GM12891 (cell line): ENCODE measurements around the gene LPIN1.

ENCODE experiments used
- PAX5 ChIP-seq: IDR thresholded peaks from 2 replicates; pipeline ENCODE4 v1.6.1; 2011; ENCODE audit warnings: low read length, moderate library complexity, mild to moderate bottlenecking; ENCODE audit not compliant: insufficient read depth, severe bottlenecking
- POLR2A ChIP-seq: IDR thresholded peaks from 2 replicates; pipeline ENCODE4 v1.6.1; 2011; ENCODE audit warnings: low read depth, low read length, control low read depth
- POLR2AphosphoS5 ChIP-seq: IDR thresholded peaks from 2 replicates; pipeline ENCODE4 v1.6.1; 2011; ENCODE audit warnings: low read depth, low read length, control low read depth
- POU2F2 ChIP-seq: IDR thresholded peaks from 2 replicates; pipeline ENCODE4 v1.6.1; 2011; ENCODE audit warnings: low read depth, mild to moderate bottlenecking, control low read depth, low read length, moderate library complexity
- SPI1 ChIP-seq: IDR thresholded peaks from 2 replicates; pipeline ENCODE4 v1.6.1; 2011; ENCODE audit warnings: low read depth, low read length, control low read depth
- TAF1 ChIP-seq: IDR thresholded peaks from 2 replicates; pipeline ENCODE4 v1.6.1; 2011; ENCODE audit warnings: low read depth, low read length, control low read depth

GRCh38 chr2:11710210-11710609 is 36.2 kb upstream of the LPIN1 start:
- TF ChIP-seq POLR2AphosphoS5 (no peak), SPI1 (no peak), POLR2A (no peak), TAF1 (no peak), PAX5 (no peak), POU2F2 (no peak)
